Measurements from ENCODE around the gene FERMT2. TPM values are rescaled to one million over a fixed set of nuclear protein-coding genes. Genes with fewer than 3 reads are reported as not detected.
A peak's percentile ranks its signal among the peaks of the same experiment; 100 is the strongest.

Gene FERMT2
- total RNA-seq, 1 experiment from 2014 or later, result 38.6 TPM

- no peaks in the 10 kb centered on the region for H3K9me2 ChIP-seq (replicated peaks; ENCODE audit: low read length)
- no peaks in the 10 kb centered on the region for H3K27me3 ChIP-seq (ENCODE audit: low read length)
- H4K20me1 ChIP-seq (ENCODE audit: low read length), result no peaks in the 10 kb centered on the region
- H3K27ac ChIP-seq (ENCODE audit: low read length), result no peak overlapping the region
- intact Hi-C loops (cut with micrococcal nuclease), result no loop called here
- H3F3A ChIP-seq (ENCODE audit: low read length, unreplicated experiment), result no peaks in the 10 kb centered on the region
- no TSS peak for BruUV-seq (replicated peaks)
- ChIA-PET CTCF (no interaction called here), POLR2A (ENCODE audit: unreplicated experiment) (no interaction called here)
- H3K79me2 ChIP-seq (ENCODE audit: low read length), result no peaks in the 10 kb centered on the region
- no peak overlapping the region for H2AFZ ChIP-seq (ENCODE audit: low read length)
- H3K4me3 ChIP-seq (ENCODE audit: low read length), result no peak overlapping the region
- no peaks in the 10 kb centered on the region for H3K4me1 ChIP-seq (ENCODE audit: insufficient read depth, low read length)
- H3K36me3 ChIP-seq (ENCODE audit: low read depth, low read length), result peaks cover 17% of the 10 kb centered on the region
- no peak for ATAC-seq
- H3K4me2 ChIP-seq (ENCODE audit: low read length), result no peak overlapping the region
- TF ChIP-seq EZH2phosphoT487 (IDR thresholded peaks at IDR 0.05; ENCODE audit: borderline replicate concordance, low read length), result no peak
- no peak for TF ChIP-seq EZH2 (IDR thresholded peaks at IDR 0.05; ENCODE audit: low read length, unreplicated experiment)
- TF ChIP-seq, protein P1, sequence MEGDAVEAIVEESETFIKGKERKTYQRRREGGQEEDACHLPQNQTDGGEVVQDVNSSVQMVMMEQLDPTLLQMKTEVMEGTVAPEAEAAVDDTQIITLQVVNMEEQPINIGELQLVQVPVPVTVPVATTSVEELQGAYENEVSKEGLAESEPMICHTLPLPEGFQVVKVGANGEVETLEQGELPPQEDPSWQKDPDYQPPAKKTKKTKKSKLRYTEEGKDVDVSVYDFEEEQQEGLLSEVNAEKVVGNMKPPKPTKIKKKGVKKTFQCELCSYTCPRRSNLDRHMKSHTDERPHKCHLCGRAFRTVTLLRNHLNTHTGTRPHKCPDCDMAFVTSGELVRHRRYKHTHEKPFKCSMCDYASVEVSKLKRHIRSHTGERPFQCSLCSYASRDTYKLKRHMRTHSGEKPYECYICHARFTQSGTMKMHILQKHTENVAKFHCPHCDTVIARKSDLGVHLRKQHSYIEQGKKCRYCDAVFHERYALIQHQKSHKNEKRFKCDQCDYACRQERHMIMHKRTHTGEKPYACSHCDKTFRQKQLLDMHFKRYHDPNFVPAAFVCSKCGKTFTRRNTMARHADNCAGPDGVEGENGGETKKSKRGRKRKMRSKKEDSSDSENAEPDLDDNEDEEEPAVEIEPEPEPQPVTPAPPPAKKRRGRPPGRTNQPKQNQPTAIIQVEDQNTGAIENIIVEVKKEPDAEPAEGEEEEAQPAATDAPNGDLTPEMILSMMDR (conservative IDR thresholded peaks at IDR 0.05; ENCODE audit: low read depth, low read length), result no peak
- no peak overlapping the region for H3K9ac ChIP-seq (ENCODE audit: low read length)
- H3K9me3 ChIP-seq (ENCODE audit: low read length), result no peaks in the 10 kb centered on the region
- DNase-seq, result no peak
These were observed 88.1 kb downstream of the FERMT2 start for GRCh38 chr14:52862632-52863333.

DNA sequence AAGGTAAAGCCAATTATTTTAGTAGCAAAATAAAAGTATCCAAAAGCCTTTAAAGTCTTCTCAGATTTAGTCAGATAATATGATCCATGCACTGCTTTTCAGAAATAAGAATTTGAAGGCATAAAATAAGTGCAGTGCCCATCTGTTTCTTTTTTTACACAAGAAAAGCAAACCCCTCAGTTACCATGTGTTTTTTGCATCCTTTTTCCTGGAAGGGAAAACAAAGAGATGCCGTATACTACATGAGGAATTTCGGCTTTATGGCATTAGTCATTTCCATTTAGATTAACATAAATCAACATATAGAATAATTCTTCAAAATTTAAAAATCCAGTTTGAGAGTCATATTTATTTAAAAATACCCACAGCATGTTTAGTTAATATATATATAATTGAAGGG lies 89.4 kb downstream of the FERMT2 start:
- TF ChIP-seq, protein P1 (conservative IDR thresholded peaks at IDR 0.05; ENCODE audit: low read depth, low read length), result no peak
- TF ChIP-seq EZH2phosphoT487 (IDR thresholded peaks at IDR 0.05; ENCODE audit: borderline replicate concordance, low read length), result no peak
- TF ChIP-seq EZH2 (IDR thresholded peaks at IDR 0.05; ENCODE audit: low read length, unreplicated experiment), result no peak
- ChIA-PET POLR2A (ENCODE audit: unreplicated experiment) (no interaction called here), CTCF (no interaction called here)
- Histone ChIP-seq H3K79me2 (ENCODE audit: low read length) (no peaks in the 10 kb centered on the region), H2AFZ (ENCODE audit: low read length) (no peak overlapping the region), H3K27ac (ENCODE audit: low read length) (no peak overlapping the region), H3K9me2 (replicated peaks; ENCODE audit: low read length) (no peaks in the 10 kb centered on the region), H4K20me1 (ENCODE audit: low read length) (no peaks in the 10 kb centered on the region), H3K36me3 (ENCODE audit: low read depth, low read length) (peaks cover 25% of the 10 kb centered on the region), H3K4me2 (ENCODE audit: low read length) (no peak overlapping the region), H3F3A (ENCODE audit: low read length, unreplicated experiment) (no peaks in the 10 kb centered on the region), H3K4me1 (ENCODE audit: insufficient read depth, low read length) (no peaks in the 10 kb centered on the region), H3K9ac (ENCODE audit: low read length) (no peak overlapping the region), H3K27me3 (ENCODE audit: low read length) (no peaks in the 10 kb centered on the region), H3K4me3 (ENCODE audit: low read length) (no peak overlapping the region), H3K9me3 (ENCODE audit: low read length) (no peaks in the 10 kb centered on the region)
- BruUV-seq (replicated peaks), result no TSS peak
- peak; percentile 19 for DNase-seq
- ATAC-seq, result peak; percentile 50; the same call in 1 of the 2 replicates
- intact Hi-C loops (cut with micrococcal nuclease), result no loop called here

GRCh38 chr14:52860910-52861309 lies 89.9 kb downstream of the FERMT2 start:
- TF ChIP-seq, protein P1 (conservative IDR thresholded peaks at IDR 0.05; ENCODE audit: low read depth, low read length), result no peak
- TF ChIP-seq EZH2 (IDR thresholded peaks at IDR 0.05; ENCODE audit: low read length, unreplicated experiment) (no peak), EZH2phosphoT487 (IDR thresholded peaks at IDR 0.05; ENCODE audit: borderline replicate concordance, low read length) (no peak)
- intact Hi-C loops (cut with micrococcal nuclease), result no loop called here
- no peaks in the 10 kb centered on the region for H3K4me1 ChIP-seq (ENCODE audit: insufficient read depth, low read length)
- DNase-seq (no peak), ATAC-seq (no peak)
- no TSS peak for BruUV-seq (replicated peaks)
- no peaks in the 10 kb centered on the region for H3K27me3 ChIP-seq (ENCODE audit: low read length)
- H3F3A ChIP-seq (ENCODE audit: low read length, unreplicated experiment), result no peaks in the 10 kb centered on the region
- H3K27ac ChIP-seq (ENCODE audit: low read length), result no peak overlapping the region
- no peak overlapping the region for H3K9ac ChIP-seq (ENCODE audit: low read length)
- H3K4me3 ChIP-seq (ENCODE audit: low read length), result no peak overlapping the region
- no peak overlapping the region for H2AFZ ChIP-seq (ENCODE audit: low read length)
- H3K79me2 ChIP-seq (ENCODE audit: low read length), result no peaks in the 10 kb centered on the region
- ChIA-PET POLR2A (ENCODE audit: unreplicated experiment) (no interaction called here), CTCF (no interaction called here)
- no peaks in the 10 kb centered on the region for H3K9me3 ChIP-seq (ENCODE audit: low read length)
- H3K36me3 ChIP-seq (ENCODE audit: low read depth, low read length), result peaks cover 27% of the 10 kb centered on the region
- no peaks in the 10 kb centered on the region for H3K9me2 ChIP-seq (replicated peaks; ENCODE audit: low read length)
- H3K4me2 ChIP-seq (ENCODE audit: low read length), result no peak overlapping the region
- no peaks in the 10 kb centered on the region for H4K20me1 ChIP-seq (ENCODE audit: low read length)
